K562 (cell line): ENCODE results near the gene CLCN6. TPM values are rescaled to one million over a fixed set of nuclear protein-coding genes. Genes with fewer than 3 reads are reported as not detected.
A peak's percentile ranks its signal among the peaks of the same experiment; 100 is the strongest.

Experiments
- CTCF ChIP-seq, 3 experiments: IDR thresholded peaks in 2 of 3; conservative IDR thresholded peaks in 1 of 3; 2 replicates each; pipeline ENCODE4 v1.5.1; 2011 to 2012; ENCODE audit warnings: low read length in 3 of 3, mild to moderate bottlenecking in 3 of 3, control low read depth in 2 of 3, improper control_type of control experiment in 1 of 3, inconsistent platforms in 1 of 3, low read depth in 1 of 3, mixed read lengths in 1 of 3, moderate library complexity in 1 of 3; ENCODE audit not compliant: insufficient read depth in 2 of 3
- IFI16 ChIP-seq: fragments of 250-450 bp; sonication (Bioruptor Pico); IDR thresholded peaks from 2 replicates; pipeline ENCODE4 v2.1.2; 2022; ENCODE audit warnings: mild to moderate bottlenecking, inconsistent platforms
- IRF2 ChIP-seq: sonication (generic); formaldehyde crosslinking; IDR thresholded peaks from 2 replicates; pipeline ENCODE4 v1.8.1; 2022; ENCODE audit warnings: mild to moderate bottlenecking, missing genetic modification reagents
- MYC ChIP-seq, 2 experiments: fragments of 250-450 bp in 1 of 2; sonication (Bioruptor Pico) in 1 of 2; IDR thresholded peaks; 2 replicates each; pipeline versions ENCODE4 v1.5.1 to v1.6.1; 2012 to 2021; ENCODE audit warnings: low read depth in 2 of 2, borderline replicate concordance in 1 of 2, improper control_type of control experiment in 1 of 2, low read length in 1 of 2, mild to moderate bottlenecking in 1 of 2, moderate library complexity in 1 of 2
- NFYB ChIP-seq: IDR thresholded peaks from 2 replicates; pipeline ENCODE4 v1.6.1; 2011; ENCODE audit warnings: mild to moderate bottlenecking, moderate library complexity; ENCODE audit not compliant: insufficient read length; ENCODE audit errors: extremely low read depth
- PRMT5 ChIP-seq: sonication (generic); formaldehyde crosslinking; IDR thresholded peaks from 2 replicates; pipeline ENCODE4 v1.5.0; 2020; ENCODE audit warnings: missing genetic modification reagents
- RCOR1 ChIP-seq, 2 experiments: IDR thresholded peaks; 2 replicates each; pipeline ENCODE4 v1.6.1; 2012; ENCODE audit warnings: low read depth in 2 of 2, low read length in 2 of 2, borderline replicate concordance in 1 of 2, improper control_type of control experiment in 1 of 2
- STAG1 ChIP-seq: sonication (generic); formaldehyde crosslinking; IDR thresholded peaks from 2 replicates; pipeline ENCODE4 v1.5.0; 2020; ENCODE audit warnings: missing genetic modification reagents, borderline replicate concordance
- TCF15 ChIP-seq: fragments of 250-450 bp; sonication (Bioruptor Pico); IDR thresholded peaks from 2 replicates; pipeline ENCODE4 v1.8.0; 2022; ENCODE audit warnings: moderate library complexity, mild to moderate bottlenecking, inconsistent platforms
- TCF7 ChIP-seq: sonication (generic); IDR thresholded peaks from 2 replicates; pipeline ENCODE4 v1.6.1; 2016; ENCODE audit warnings: antibody characterized with exemption, borderline replicate concordance
- TGIF2 ChIP-seq: sonication (generic); formaldehyde crosslinking; IDR thresholded peaks from 2 replicates; pipeline ENCODE4 v1.8.1; 2022; ENCODE audit warnings: mild to moderate bottlenecking, missing genetic modification reagents, moderate library complexity
- ZNF12 ChIP-seq: sonication (generic); formaldehyde crosslinking; IDR thresholded peaks from 2 replicates; pipeline ENCODE4 v1.4.0; 2020; ENCODE audit warnings: mild to moderate bottlenecking, missing genetic modification reagents
- ZNF431 ChIP-seq: sonication (generic); formaldehyde crosslinking; IDR thresholded peaks from 2 replicates; pipeline ENCODE4 v1.8.0; 2022; ENCODE audit warnings: mild to moderate bottlenecking, missing genetic modification reagents
- ZNF589 ChIP-seq: fragments of 200-800 bp; sonication (Bioruptor generic); IDR thresholded peaks from 2 replicates; pipeline ENCODE4 v1.6.1; 2016; ENCODE audit warnings: low read depth, missing genetic modification characterization, missing compliant biosample characterization
- polyA plus RNA-seq, 8 experiments: library from polyadenylated mRNA; depleted of rRNA in 4 of 8; stranded (reverse) in 5 of 8; unstranded in 3 of 8; fragments of >200 nt; fragmentation: Nextera tagmentation in 2 of 8; fragmentation: Illumina TruSeq in 1 of 8; extraction: Ambion mirVana in 2 of 8; extraction: Trizol in 1 of 8; gene quantifications; 2 replicates each; pipeline versions ENCODE4 v1.2.1 to v1.2.3, GENCODE V29; 2011 to 2014; ENCODE audit warnings: inconsistent platforms in 1 of 8, missing spikeins in 1 of 8
- total RNA-seq, 7 experiments: library from RNA; depleted of rRNA in 6 of 7; stranded (reverse); fragments of >200 nt in 6 of 7; fragmentation: Illumina TruSeq in 2 of 7; extraction: Trizol in 2 of 7; gene quantifications; 2 replicates each; pipeline versions ENCODE4 v1.2.1 to v1.2.3, GENCODE V29; 2011 to 2021; ENCODE audit warnings: low replicate concordance in 1 of 7

The CLCN6 gene
- total and polyA plus RNA-seq, 9 of the 15 experiments (the other 6 are each of a cell fraction or from before 2014, with no cell fraction given), result 2.0 to 21.8 (median 13.6) TPM

- peak; percentile 60 to 79 (median 69) for TF ChIP-seq CTCF (IDR thresholded peaks at IDR 0.05 in 2 of 3, conservative IDR thresholded peaks at IDR 0.05 in 1 of 3; ENCODE audit: insufficient read depth in 2 of 3, low read depth in 1 of 3, low read length in 3 of 3)
- TF ChIP-seq IRF2 (CRISPR knock-in tag), result 0 out of 2 replicates have a peak, but pooled peaks have one; percentile 83
- peak in 1 of 2 experiments; percentile 95; a peak in 2 of 4 replicates for TF ChIP-seq RCOR1 (IDR thresholded peaks at IDR 0.05; ENCODE audit: borderline replicate concordance in 1 of 2, low read depth in 2 of 2, low read length in 2 of 2)
- no peak for TF ChIP-seq TCF15 (CRISPR knock-in tag)
- TF ChIP-seq STAG1, result no peak; the same call in 1 of the 2 replicates
- no peak for TF ChIP-seq ZNF589 (CRISPR knock-in tag)
- peak; percentile 79 for TF ChIP-seq ZNF431 (CRISPR knock-in tag)
- TF ChIP-seq NFYB, result no peak
- peak; percentile 97 for TF ChIP-seq PRMT5 (CRISPR knock-in tag)
- no peak for TF ChIP-seq IFI16 (CRISPR knock-in tag)
- peak; percentile 89 for TF ChIP-seq ZNF12
- TF ChIP-seq MYC (IDR thresholded peaks at IDR 0.05; ENCODE audit: low read depth, low read length), result 0 out of 2 replicates have a peak, but pooled peaks have one; percentile 40
- TF ChIP-seq MYC (CRISPR knock-in tag; IDR thresholded peaks at IDR 0.05; ENCODE audit: borderline replicate concordance, low read depth), result no peak
- TF ChIP-seq TGIF2 (CRISPR knock-in tag), result peak; percentile 98
- no peak for TF ChIP-seq TCF7
Observed at GRCh38 chr1:11858968-11859871, 53.2 kb downstream of the CLCN6 start (continued).
